ENCODE data around the gene NXNL2.

Gene NXNL2

GRCh38 chr9:88590558-88591146 lies 55.7 kb downstream of the NXNL2 start:
- peak; percentile 46 for DNase-seq (ENCODE audit: low read depth)
- TF ChIP-seq POLR2A (IDR thresholded peaks at IDR 0.05; ENCODE audit: extremely low read depth, insufficient read length) (no peak), CTCF (IDR thresholded peaks at IDR 0.05; ENCODE audit: low read depth, low read length) (peak; percentile 35)

GRCh38 chr9:88593537-88594185 lies 58.7 kb downstream of the NXNL2 start:
- TF ChIP-seq POLR2A (IDR thresholded peaks at IDR 0.05; ENCODE audit: extremely low read depth, insufficient read length) (no peak), MAX (IDR thresholded peaks at IDR 0.05; ENCODE audit: low read depth, low read length) (no peak), CTCF (IDR thresholded peaks at IDR 0.05; ENCODE audit: low read depth, low read length) (peak; percentile 62)
- no peak overlapping the region for H3K4me3 ChIP-seq (ENCODE audit: low read depth, low read length)
- DNase-seq (ENCODE audit: low read depth) = peak; percentile 74

More at GRCh38 chr9:88590558-88591146, 55.7 kb downstream of the NXNL2 start:
- no peak overlapping the region for H3K4me3 ChIP-seq (ENCODE audit: low read depth, low read length)

Data from NB4 (cell line).